ENCODE results near the gene PI4KA. TPM values are rescaled to one million over a fixed set of nuclear protein-coding genes. Genes with fewer than 3 reads are reported as not detected.

Gene PI4KA
- total and polyA plus RNA-seq, 2 experiments from 2014 or later: 17.1 to 38.1 TPM

DNA sequence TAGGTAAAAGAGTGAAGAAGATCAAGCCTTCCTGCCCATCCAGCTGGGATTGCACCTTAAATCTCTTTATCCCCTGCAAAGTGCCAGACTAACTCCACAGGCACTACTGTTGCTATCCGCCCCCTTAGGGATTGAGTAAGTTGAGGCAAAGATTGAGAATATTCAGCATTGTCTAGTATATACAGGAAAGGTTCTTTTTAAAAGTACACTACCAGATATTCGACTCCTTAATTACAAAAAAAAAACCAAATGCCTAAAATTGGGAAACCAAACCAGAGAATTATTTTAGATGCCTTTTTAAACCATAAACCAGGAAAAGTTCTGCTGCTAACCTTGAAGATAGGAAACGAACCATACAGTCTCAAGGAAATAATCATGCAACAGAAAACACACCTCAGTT is 73.2 kb downstream of the PI4KA start (continued):
- TF ChIP-seq, protein P1, sequence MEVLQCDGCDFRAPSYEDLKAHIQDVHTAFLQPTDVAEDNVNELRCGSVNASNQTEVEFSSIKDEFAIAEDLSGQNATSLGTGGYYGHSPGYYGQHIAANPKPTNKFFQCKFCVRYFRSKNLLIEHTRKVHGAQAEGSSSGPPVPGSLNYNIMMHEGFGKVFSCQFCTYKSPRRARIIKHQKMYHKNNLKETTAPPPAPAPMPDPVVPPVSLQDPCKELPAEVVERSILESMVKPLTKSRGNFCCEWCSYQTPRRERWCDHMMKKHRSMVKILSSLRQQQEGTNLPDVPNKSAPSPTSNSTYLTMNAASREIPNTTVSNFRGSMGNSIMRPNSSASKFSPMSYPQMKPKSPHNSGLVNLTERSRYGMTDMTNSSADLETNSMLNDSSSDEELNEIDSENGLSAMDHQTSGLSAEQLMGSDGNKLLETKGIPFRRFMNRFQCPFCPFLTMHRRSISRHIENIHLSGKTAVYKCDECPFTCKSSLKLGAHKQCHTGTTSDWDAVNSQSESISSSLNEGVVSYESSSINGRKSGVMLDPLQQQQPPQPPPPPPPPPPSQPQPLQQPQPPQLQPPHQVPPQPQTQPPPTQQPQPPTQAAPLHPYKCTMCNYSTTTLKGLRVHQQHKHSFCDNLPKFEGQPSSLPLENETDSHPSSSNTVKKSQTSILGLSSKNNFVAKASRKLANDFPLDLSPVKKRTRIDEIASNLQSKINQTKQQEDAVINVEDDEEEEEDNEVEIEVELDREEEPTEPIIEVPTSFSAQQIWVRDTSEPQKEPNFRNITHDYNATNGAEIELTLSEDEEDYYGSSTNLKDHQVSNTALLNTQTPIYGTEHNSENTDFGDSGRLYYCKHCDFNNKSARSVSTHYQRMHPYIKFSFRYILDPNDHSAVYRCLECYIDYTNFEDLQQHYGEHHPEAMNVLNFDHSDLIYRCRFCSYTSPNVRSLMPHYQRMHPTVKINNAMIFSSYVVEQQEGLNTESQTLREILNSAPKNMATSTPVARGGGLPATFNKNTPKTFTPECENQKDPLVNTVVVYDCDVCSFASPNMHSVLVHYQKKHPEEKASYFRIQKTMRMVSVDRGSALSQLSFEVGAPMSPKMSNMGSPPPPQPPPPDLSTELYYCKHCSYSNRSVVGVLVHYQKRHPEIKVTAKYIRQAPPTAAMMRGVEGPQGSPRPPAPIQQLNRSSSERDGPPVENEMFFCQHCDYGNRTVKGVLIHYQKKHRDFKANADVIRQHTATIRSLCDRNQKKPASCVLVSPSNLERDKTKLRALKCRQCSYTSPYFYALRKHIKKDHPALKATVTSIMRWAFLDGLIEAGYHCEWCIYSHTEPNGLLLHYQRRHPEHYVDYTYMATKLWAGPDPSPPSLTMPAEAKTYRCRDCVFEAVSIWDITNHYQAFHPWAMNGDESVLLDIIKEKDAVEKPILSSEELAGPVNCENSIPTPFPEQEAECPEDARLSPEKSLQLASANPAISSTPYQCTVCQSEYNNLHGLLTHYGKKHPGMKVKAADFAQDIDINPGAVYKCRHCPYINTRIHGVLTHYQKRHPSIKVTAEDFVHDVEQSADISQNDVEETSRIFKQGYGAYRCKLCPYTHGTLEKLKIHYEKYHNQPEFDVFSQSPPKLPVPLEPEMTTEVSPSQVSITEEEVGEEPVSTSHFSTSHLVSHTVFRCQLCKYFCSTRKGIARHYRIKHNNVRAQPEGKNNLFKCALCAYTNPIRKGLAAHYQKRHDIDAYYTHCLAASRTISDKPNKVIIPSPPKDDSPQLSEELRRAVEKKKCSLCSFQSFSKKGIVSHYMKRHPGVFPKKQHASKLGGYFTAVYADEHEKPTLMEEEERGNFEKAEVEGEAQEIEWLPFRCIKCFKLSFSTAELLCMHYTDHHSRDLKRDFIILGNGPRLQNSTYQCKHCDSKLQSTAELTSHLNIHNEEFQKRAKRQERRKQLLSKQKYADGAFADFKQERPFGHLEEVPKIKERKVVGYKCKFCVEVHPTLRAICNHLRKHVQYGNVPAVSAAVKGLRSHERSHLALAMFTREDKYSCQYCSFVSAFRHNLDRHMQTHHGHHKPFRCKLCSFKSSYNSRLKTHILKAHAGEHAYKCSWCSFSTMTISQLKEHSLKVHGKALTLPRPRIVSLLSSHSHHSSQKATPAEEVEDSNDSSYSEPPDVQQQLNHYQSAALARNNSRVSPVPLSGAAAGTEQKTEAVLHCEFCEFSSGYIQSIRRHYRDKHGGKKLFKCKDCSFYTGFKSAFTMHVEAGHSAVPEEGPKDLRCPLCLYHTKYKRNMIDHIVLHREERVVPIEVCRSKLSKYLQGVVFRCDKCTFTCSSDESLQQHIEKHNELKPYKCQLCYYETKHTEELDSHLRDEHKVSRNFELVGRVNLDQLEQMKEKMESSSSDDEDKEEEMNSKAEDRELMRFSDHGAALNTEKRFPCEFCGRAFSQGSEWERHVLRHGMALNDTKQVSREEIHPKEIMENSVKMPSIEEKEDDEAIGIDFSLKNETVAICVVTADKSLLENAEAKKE (CRISPR knock-in tag; IDR thresholded peaks at IDR 0.05): no peak
- TF ChIP-seq STAT1 (IDR thresholded peaks at IDR 0.05; ENCODE audit: unreplicated experiment) (no peak), ZNF114 (CRISPR knock-in tag; IDR thresholded peaks at IDR 0.05) (no peak)
- TF ChIP-seq, protein P2, sequence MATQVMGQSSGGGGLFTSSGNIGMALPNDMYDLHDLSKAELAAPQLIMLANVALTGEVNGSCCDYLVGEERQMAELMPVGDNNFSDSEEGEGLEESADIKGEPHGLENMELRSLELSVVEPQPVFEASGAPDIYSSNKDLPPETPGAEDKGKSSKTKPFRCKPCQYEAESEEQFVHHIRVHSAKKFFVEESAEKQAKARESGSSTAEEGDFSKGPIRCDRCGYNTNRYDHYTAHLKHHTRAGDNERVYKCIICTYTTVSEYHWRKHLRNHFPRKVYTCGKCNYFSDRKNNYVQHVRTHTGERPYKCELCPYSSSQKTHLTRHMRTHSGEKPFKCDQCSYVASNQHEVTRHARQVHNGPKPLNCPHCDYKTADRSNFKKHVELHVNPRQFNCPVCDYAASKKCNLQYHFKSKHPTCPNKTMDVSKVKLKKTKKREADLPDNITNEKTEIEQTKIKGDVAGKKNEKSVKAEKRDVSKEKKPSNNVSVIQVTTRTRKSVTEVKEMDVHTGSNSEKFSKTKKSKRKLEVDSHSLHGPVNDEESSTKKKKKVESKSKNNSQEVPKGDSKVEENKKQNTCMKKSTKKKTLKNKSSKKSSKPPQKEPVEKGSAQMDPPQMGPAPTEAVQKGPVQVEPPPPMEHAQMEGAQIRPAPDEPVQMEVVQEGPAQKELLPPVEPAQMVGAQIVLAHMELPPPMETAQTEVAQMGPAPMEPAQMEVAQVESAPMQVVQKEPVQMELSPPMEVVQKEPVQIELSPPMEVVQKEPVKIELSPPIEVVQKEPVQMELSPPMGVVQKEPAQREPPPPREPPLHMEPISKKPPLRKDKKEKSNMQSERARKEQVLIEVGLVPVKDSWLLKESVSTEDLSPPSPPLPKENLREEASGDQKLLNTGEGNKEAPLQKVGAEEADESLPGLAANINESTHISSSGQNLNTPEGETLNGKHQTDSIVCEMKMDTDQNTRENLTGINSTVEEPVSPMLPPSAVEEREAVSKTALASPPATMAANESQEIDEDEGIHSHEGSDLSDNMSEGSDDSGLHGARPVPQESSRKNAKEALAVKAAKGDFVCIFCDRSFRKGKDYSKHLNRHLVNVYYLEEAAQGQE (IDR thresholded peaks at IDR 0.05; ENCODE audit: unreplicated experiment): no peak
